Right ventricle myocardium inferior (tissue), 1 donor: Measurements from ENCODE around the gene TP53BP2. TPM values are rescaled to one million over a fixed set of nuclear protein-coding genes. Genes with fewer than 3 reads are reported as not detected.

Experiments
- ATAC-seq: fragments of 200-7000 bp; cut with Tn5 transposase; one replicate; pipeline ENCODE4 v1.9.1; 2020; ENCODE audit warnings: mild to moderate bottlenecking, moderate library complexity
- DNase-seq: peaks from one replicate; pipeline ENCODE4 v3.0.0; 2021; ENCODE audit errors: missing footprints
- intact Hi-C: fragments of 100-400 bp; cut with DNase I; formaldehyde crosslinking; loops from one replicate; pipeline ENCODE4 v1.11.0; 2022
- total RNA-seq: library from RNA; stranded (reverse); fragmentation: NEBNext Ultra II Directional; extraction: Animal tissue kit (Norgen Biotek cat#: 25700); gene quantifications from one replicate; pipeline ENCODE4 v1.2.1, GENCODE V29; 2021
- donor health status: DM: no; HTN: yes; CAD: no; lungs with severe emphysema.

The TP53BP2 gene
- total RNA-seq, 1 donor from 2014 or later = 18.7 TPM

DNA sequence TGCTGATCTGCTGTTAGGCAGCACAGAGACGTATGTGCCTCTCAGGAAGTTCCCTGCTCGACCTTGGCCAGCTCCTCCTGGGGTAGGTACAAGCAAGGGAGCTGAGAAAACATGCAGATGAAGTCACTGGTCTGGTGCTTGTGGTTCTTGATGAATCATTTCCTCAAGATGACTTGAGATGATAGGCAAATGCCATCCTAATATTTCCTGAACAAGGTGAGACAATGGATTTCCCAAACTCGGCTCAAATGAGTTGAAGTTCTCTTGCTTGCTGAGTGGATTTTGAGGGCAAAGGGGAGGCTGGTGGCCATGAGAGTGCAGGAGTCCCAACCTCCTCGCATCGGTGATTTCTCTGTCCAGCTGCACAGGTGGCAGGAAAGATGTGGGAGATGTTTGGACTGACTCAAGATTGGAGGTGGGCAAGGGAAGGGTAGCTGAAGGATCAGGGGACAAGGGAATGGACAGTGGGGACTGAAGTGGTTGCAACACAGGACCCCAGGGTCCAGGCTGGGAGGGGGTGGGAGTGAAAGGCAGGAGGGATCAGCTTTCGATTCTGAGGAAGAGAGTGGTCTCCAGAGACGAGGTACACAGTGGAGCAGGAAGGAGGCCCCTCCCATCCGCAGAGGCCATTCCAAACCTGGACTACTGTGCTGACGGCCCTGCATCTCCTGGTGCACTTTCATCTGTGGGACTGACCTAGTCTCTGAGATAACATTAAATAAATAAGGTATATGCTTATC is 69.5 kb downstream of the TP53BP2 start:
- DNase-seq (no peak), ATAC-seq (no peak)
- intact Hi-C loops = no loop called here

- intact Hi-C loops = no loop called here
- DNase-seq (no peak), ATAC-seq (no peak)
Observed at GRCh38 chr1:223775711-223776074, 70.1 kb downstream of the TP53BP2 start.

DNA sequence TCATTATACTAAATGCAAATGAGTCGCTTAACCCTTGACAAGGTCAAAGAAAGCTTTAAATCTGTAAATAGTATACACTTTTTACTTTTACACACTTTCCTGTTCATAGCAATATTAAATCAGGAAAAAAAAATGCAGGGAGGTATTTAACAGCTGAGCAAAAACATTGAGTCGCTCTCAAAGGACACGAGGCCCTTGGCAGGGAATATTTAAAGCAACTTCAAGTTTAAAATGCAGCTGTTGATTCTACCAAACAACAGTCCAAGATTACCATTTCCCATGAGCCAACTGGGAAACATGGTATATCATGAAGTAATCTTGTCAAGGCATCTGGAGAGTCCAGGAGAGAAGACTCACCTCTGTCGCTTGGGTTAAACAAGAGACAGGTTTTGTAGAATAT is 70.7 kb downstream of the TP53BP2 start:
- intact Hi-C loops = no loop called here
- peak; percentile 45 for ATAC-seq
- DNase-seq = no peak

- no peak for DNase-seq
Observed at GRCh38 chr1:223774134-223774814, 71.5 kb downstream of the TP53BP2 start.

DNA sequence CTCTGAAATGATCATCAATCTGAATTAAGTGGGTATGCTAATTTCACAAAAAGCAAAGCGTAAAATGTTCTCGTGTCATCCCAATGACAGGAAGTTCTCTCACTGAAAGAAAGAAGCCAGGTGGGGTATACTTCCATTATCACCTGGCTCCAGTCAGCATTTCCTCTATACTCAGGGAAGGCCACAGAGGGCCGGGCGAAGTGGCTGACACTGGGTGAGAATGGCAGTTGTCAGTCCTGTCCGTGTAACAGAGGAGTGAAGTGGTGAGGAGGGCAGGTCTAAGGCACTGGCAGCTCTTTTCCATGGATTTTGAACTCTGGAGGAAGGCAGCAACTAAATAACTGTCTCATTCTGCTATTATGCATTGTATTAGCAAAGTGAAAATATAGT is 73.0 kb downstream of the TP53BP2 start:
- intact Hi-C loops = no loop called here
- ATAC-seq (no peak), DNase-seq (no peak)

More at GRCh38 chr1:223774134-223774814, 71.5 kb downstream of the TP53BP2 start:
- intact Hi-C loops = no loop called here
- no peak for ATAC-seq

DNA sequence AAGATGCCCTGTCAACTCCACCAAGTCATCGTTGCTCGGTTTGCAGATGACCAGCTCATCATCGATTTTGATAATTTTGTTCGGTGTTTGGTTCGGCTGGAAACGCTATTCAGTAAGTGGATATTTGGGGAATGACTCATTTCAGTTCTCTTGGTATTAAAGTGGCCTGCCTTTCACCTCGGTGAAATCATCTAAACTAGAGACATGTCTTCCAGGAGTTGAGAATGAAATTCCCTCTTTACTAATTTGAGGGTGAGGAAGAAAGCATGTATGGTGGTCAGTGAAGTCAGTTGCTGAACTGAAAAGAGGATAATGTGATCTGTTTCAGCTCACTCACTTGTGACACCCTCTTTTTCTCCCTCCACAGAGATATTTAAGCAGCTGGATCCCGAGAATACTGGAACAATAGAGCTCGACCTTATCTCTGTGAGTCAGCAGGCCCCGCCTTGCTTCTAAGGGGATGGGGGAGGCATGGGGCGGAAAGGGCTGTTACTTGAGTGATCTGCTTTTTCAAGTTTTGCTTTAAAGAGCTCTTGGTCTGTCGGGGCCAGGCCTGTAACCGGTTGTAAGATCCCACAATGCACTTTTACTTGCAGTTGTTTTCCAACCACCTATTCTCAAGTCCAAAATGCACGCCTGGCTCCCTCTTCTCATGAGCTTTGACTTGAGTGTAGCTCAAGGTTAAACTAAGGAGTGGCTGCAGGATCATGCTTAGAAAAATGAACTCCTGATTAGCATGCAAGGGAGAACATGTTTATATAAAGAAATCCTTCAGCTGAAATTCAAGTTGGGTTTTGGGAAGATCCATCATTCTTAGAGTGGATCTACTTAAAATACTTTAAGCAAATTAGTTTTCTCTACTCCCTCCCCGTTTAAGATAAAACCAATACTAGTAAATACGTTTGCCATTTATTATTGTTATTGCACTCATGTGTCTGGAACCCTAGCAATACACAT is 73.7 kb downstream of the TP53BP2 start:
- intact Hi-C loops = no loop called here
- peak; percentile 83 for DNase-seq
- ATAC-seq = peak; percentile 83

DNA sequence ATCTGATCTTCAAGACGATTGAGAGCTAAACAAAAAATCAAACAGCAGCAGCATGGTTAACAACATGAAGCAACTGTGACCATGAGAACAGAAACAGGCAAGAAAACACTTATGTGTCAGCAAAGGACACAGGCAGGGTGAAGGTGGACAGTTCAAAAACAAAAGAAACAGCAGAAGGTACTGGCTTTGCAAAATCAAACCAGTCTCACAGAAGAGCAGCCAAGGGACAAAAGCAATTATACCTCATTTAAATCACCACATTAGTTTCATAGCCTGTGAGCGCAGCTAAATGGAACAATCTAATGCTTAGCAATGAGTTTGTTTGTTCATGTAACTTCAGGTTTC is 74.3 kb downstream of the TP53BP2 start:
- no peak for ATAC-seq
- DNase-seq = no peak
- intact Hi-C loops = no loop called here

- ATAC-seq = no peak
- intact Hi-C loops = no loop called here
- DNase-seq = no peak
Observed at GRCh38 chr1:223770621-223771315, 75.0 kb downstream of the TP53BP2 start.

GRCh38 chr1:223765719-223766340 is 79.9 kb downstream of the TP53BP2 start:
- ATAC-seq = no peak
- no peak for DNase-seq
- intact Hi-C loops = no loop called here

- intact Hi-C loops = no loop called here
- DNase-seq (peak; percentile 80), ATAC-seq (peak; percentile 98)
Observed at GRCh38 chr1:223765036-223765718, 80.6 kb downstream of the TP53BP2 start.

DNA sequence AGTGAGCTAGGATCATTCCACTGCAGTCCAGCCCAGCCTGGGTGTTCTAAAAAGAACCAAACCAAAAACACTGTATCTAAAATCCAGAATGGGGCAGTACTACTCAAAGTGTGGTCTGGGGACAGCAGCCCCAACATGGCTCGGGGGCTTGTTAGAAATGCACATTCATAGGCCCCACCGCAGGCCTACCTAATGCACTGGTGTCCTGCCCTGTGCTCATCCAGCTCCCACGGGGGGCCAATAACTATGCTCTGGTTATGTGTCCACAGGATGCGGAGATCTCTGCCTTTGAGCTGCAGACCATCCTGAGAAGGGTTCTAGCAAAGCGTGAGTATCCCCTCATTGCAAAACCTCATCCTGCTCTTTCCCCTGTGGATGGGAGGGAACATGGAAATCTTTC is 81.9 kb downstream of the TP53BP2 start:
- ATAC-seq = no peak
- DNase-seq = no peak
- intact Hi-C loops = no loop called here

- intact Hi-C loops = no loop called here
- no peak for DNase-seq
- ATAC-seq = no peak
Observed at GRCh38 chr1:223763251-223763650, 82.5 kb downstream of the TP53BP2 start.

DNA sequence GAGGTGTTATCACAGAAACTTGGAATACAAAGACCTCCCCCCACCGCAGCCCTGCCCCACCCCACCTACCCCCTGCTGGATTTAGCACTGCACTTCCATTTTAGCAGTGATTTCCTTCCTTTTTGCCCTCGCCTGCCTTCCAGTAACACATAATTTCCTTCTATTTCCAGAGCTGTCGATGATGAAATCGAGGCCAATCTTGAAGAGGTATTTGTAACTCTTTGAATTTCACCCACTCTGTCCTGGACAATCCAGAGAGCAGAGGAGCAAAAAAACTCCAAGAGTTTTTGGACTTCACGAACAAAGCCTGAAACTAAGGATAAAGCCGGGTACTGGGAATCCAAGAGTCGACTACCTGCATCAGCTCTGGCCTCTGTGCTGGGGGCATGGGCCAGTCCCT is 84.3 kb downstream of the TP53BP2 start:
- intact Hi-C loops = no loop called here
- DNase-seq (no peak), ATAC-seq (no peak)

DNA sequence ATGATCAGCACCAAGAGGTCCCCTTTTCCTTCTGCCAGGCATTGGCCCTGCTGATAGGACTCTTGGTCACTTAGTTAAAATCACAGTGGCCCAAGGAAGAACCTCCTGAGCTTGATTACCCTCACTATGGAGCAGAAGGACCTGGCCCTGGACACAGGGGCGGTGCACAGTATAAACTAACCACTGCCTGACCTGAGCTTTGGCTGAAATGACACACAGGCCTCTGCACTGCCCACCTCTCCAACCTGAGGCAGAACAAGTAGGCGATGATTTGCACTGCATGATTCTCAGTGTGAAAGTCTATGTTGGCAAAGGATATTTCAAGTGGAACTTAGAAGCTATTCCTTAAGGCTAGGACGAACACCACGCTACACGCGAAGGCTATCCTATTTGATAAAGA is 84.9 kb downstream of the TP53BP2 start:
- ATAC-seq (no peak), DNase-seq (no peak)
- intact Hi-C loops = no loop called here

GRCh38 chr1:223759273-223759672 is 86.5 kb downstream of the TP53BP2 start:
- DNase-seq (no peak), ATAC-seq (no peak)
- intact Hi-C loops = no loop called here

DNA sequence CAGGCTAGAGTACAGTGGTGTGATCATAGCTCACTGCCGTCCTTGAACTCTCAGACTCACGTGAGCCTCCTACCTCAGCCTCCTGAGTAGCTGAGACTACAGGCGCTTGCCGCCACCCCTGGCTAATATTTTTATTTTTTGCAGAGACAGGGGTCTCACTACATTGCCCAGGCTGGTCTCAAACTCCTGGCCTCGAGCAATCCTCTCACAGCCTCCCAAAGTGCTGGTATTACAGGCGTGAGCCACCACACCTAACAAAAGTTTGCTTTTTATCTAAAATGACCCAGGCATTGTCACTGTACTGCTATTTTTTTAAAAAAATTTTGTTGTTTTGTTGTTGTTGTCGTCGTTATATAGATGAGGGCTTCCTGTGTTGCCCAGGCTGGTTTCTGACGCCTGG is 87.0 kb downstream of the TP53BP2 start:
- no peak for DNase-seq
- intact Hi-C loops = no loop called here
- no peak for ATAC-seq

GRCh38 chr1:223756806-223757700 is 88.7 kb downstream of the TP53BP2 start:
- ATAC-seq = no peak
- no peak for DNase-seq
- intact Hi-C loops = no loop called here
